Measurements from ENCODE around the gene PRKCD.

DNA sequence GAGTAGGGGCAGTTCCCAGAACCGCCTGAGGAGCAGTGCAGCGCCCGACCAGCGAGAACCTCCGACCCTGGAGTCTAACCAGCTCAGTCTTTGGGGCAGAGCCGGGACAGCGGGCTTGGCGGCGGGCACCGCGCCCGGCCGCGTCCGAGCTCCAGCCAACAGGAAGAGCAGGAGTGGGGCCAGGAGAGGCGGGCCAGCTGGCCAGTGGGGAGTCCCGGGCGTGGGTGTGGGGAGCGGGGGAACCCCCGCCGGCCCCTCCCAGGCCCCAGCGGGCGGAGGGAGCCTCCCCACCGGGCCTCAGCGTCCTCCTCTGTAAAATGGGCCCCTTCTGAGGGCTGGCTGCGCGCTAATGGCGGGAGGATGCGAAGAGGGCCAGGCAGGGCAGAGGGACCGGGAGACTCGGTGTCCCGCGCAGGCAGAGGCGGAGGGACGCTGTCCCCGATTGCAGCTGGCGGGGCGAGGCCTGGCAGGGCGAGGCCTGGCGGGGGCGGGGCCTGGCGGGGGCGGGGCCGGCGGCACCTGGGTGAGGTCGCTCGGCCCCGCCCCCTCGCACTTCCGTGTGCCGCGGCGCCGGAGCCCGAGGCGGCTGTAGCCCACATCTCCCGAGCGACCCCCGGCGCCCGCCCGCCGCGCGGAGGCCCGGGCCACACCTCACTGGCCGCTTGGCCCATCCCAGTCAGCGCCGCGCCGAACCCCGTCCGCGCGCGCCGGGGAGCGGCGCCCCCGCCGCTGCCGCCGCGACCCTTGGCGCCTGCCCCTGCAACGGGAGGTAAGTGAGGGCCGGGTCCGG is at the start of gene PRKCD:
- TF ChIP-seq SP1 (IDR thresholded peaks at IDR 0.05) = no peak
- no peak for TF ChIP-seq FOXA1 (IDR thresholded peaks at IDR 0.05)
- TF ChIP-seq ELF4 (IDR thresholded peaks at IDR 0.05) = no peak
- no peak for TF ChIP-seq NFRKB (IDR thresholded peaks at IDR 0.05)
- TF ChIP-seq FOXK2 (IDR thresholded peaks at IDR 0.05) = no peak
- no peak for TF ChIP-seq ZNF384 (IDR thresholded peaks at IDR 0.05)
- no peak for TF ChIP-seq FOXM1 (IDR thresholded peaks at IDR 0.05; ENCODE audit: borderline replicate concordance)
- no peak for TF ChIP-seq BHLHE40 (IDR thresholded peaks at IDR 0.05; ENCODE audit: borderline replicate concordance)
- no peak for TF ChIP-seq LEF1 (IDR thresholded peaks at IDR 0.05; ENCODE audit: borderline replicate concordance)
